GM12891 (cell line): ENCODE results near the gene GC.

Experiments
- PAX5 ChIP-seq: IDR thresholded peaks from 2 replicates; pipeline ENCODE4 v1.6.1; 2011; ENCODE audit warnings: low read length, moderate library complexity, mild to moderate bottlenecking; ENCODE audit not compliant: insufficient read depth, severe bottlenecking
- POLR2A ChIP-seq: IDR thresholded peaks from 2 replicates; pipeline ENCODE4 v1.6.1; 2011; ENCODE audit warnings: low read depth, low read length, control low read depth
- POLR2AphosphoS5 ChIP-seq: IDR thresholded peaks from 2 replicates; pipeline ENCODE4 v1.6.1; 2011; ENCODE audit warnings: low read depth, low read length, control low read depth
- POU2F2 ChIP-seq: IDR thresholded peaks from 2 replicates; pipeline ENCODE4 v1.6.1; 2011; ENCODE audit warnings: low read depth, mild to moderate bottlenecking, control low read depth, low read length, moderate library complexity
- SPI1 ChIP-seq: IDR thresholded peaks from 2 replicates; pipeline ENCODE4 v1.6.1; 2011; ENCODE audit warnings: low read depth, low read length, control low read depth
- TAF1 ChIP-seq: IDR thresholded peaks from 2 replicates; pipeline ENCODE4 v1.6.1; 2011; ENCODE audit warnings: low read depth, low read length, control low read depth

DNA sequence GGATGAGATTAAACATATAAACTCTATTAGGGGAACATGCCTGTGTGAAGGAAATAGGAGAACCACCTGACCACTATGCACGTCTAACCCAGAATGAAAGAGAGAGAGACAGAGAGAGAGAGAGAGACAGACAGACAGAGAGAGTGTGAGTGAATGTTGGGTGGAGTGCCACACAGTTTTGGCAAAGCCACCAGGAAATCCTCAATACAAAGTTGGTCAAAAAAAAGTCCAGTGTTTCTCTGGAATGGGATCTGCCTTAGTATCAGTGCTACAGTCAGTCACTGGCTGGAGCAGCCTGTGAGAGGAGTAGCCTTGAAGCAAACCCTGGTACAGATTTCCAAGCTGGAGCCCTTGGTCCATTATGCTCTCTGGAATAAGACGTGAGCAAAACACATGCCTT, 91.7 kb downstream of the GC start:
- TF ChIP-seq POLR2A (no peak), POU2F2 (no peak), POLR2AphosphoS5 (no peak), TAF1 (no peak), SPI1 (no peak), PAX5 (no peak)
